BJ (cell line): ENCODE data around the gene KCNG1. TPM values are rescaled to one million over a fixed set of nuclear protein-coding genes. Genes with fewer than 3 reads are reported as not detected.

ENCODE experiments used
- CTCF ChIA-PET: fragments of 350-600 bp; formaldehyde crosslinking; extraction: SDS; loops from one replicate; lab custom pipeline; 2021; ENCODE audit warnings: antibody characterized with exemption, inconsistent platforms; lab: Yijun Ruan, JAX
- POLR2A ChIA-PET: fragments of 300-600 bp; sonication (Branson Sonifier 250); formaldehyde crosslinking; extraction: SDS; loops from one replicate; lab custom pipeline; 2021; ENCODE audit warnings: antibody characterized with exemption; lab: Charles Lee
- DNase-seq: peaks from one replicate; pipeline ENCODE4 v3.0.0-alpha.2; 2011; ENCODE audit warnings: low read depth
- H3K27me3 ChIP-seq: 2 replicates; pipeline ENCODE4 v1.6.0; 2011; ENCODE audit warnings: low read length; ENCODE audit not compliant: control insufficient read depth, insufficient read depth
- H3K36me3 ChIP-seq: 2 replicates; pipeline ENCODE4 v1.5.1; 2011; ENCODE audit warnings: low read length; ENCODE audit not compliant: control insufficient read depth, insufficient read depth
- H3K4me3 ChIP-seq: 2 replicates; pipeline ENCODE4 v1.5.1; 2011; ENCODE audit warnings: low read depth, mild to moderate bottlenecking, control low read depth, low read length
- polyA plus RNA-seq: library from polyadenylated mRNA; depleted of rRNA; stranded (reverse); fragments of >200 nt; gene quantifications from 2 replicates; pipeline ENCODE4 v1.2.3, GENCODE V29; 2011
- TF ChIP-seq, protein P1 (sequence below): IDR thresholded peaks from 2 replicates; pipeline ENCODE4 v1.5.1; 2011; ENCODE audit warnings: low read depth, mild to moderate bottlenecking, control low read depth, inconsistent platforms, low read length, moderate library complexity; ENCODE audit not compliant: insufficient read depth

KCNG1 gene
- polyA plus RNA-seq, 1 experiment, result 18.2 TPM

DNA sequence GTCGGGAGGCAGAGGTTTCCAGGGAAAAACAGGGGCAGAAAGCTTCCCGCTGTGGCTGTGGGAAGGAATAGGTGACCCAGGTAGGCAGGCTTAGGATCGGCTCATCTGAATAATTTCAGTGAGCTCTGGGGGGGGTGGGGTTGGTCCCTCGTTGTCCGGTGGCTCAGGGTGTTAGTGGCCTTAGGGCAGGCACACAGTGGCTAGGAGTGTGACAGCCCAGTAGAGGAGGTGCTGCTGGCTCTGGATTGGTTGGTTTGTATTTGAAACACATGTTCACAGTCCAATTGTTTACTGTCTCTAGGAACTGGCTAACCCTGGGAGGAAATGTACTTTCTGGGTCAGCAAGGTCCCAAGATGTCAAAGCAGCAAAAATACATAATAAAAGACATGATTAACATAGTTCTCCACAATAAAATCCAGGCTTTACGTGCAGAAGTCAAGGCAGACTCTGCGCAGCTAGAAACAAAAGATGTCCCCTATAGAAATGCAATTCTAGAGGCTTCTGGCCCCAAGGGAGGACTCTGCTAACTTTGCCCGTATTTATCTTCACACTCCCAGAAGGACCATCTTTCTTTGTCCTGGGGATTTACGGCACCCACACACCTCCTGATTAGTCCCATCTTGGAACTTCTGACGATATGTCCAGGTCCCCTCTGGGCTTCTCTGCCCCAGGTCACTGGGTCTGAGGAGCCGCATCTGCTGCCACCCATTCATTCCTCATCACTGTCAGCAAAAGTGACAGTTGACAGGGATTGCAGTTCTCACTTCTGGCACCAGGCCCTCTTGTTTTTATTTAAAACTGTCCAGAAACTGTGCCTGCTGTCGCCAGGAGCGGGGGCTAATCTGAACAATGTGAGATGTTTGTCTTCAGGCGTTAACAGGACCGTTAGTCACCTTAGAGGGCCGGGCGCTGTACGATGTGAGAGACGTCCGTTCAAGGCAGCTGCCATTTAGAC, 45.6 kb downstream of the KCNG1 start:
- Histone ChIP-seq H3K4me3 (no peak overlapping the region), H3K36me3 (no peaks in the 10 kb centered on the region), H3K27me3 (no peaks in the 10 kb centered on the region)
- CTCF ChIA-PET, result interaction anchor here (0.7 to 1.3 kb wide), 4 partner anchors 45 to 790 kb away, joined by 3 to 8 read pairs (median 3); partner anchors contain the start of gene BCAS4
- TF ChIP-seq, protein P1, sequence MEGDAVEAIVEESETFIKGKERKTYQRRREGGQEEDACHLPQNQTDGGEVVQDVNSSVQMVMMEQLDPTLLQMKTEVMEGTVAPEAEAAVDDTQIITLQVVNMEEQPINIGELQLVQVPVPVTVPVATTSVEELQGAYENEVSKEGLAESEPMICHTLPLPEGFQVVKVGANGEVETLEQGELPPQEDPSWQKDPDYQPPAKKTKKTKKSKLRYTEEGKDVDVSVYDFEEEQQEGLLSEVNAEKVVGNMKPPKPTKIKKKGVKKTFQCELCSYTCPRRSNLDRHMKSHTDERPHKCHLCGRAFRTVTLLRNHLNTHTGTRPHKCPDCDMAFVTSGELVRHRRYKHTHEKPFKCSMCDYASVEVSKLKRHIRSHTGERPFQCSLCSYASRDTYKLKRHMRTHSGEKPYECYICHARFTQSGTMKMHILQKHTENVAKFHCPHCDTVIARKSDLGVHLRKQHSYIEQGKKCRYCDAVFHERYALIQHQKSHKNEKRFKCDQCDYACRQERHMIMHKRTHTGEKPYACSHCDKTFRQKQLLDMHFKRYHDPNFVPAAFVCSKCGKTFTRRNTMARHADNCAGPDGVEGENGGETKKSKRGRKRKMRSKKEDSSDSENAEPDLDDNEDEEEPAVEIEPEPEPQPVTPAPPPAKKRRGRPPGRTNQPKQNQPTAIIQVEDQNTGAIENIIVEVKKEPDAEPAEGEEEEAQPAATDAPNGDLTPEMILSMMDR, result no peak
- POLR2A ChIA-PET, result no interaction called here
- DNase-seq, result no peak

DNA sequence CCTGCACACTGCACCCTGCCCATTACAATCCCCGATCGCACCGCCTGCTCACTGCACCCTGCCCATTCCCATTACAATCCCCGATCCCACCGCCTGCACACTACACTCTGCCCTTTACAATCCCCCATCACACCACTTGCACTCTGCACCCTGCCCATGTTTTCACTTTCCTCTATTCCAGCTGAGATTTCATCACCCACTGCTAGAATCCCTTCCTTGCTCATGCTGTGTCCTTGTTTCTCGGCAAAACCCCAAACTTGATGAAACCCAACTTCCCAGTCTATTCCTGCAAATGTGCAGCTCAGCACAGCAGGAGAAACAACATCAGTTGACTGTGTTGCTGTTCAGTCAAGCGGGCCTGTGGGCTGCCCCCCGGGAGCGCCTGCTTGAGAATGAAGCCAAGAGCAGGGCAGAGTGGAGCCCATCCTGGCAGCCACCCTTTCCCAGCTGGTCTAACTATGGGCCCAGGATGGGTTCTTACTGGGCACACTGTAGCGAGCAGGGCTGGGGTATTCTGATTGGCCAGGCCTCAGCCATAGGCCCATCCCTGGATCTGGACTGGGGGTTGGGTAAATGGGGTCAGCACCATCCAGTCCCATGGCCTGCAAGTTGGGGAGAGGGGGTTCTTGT, 47.1 kb downstream of the KCNG1 start:
- no peaks in the 10 kb centered on the region for H3K27me3 ChIP-seq
- no peak for DNase-seq
- TF ChIP-seq, protein P1, result no peak
- ChIA-PET CTCF (interaction anchor here (1.1 kb wide), 1 partner anchor 18 kb away, joined by 3 read pairs; the partner anchor contains the start of genes DPM1 and MOCS3), POLR2A (no interaction called here)
- H3K4me3 ChIP-seq, result no peak overlapping the region
- no peaks in the 10 kb centered on the region for H3K36me3 ChIP-seq

DNA sequence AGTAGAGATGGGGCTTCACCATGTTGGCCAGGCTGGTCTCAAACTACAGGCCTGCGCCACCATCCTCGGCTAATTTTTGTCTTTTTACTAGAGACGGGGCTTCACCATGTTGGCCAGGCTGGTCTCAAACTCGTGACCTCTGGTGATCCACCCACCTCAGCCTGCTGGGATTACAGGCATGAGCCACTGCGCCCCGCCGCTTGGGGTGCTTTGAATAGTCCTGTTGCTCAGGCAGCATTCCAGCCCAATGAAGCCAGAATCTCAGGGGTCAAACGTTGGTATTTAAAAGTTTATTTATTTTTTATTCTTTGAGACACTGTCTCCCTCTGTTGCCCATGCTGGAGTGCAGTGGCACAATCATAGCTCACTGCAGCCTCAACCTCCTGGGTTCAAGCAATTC, 53.0 kb downstream of the KCNG1 start:
- TF ChIP-seq, protein P1, result no peak
- no peak for DNase-seq
- Histone ChIP-seq H3K36me3 (no peaks in the 10 kb centered on the region), H3K27me3 (peaks cover 6% of the 10 kb centered on the region), H3K4me3 (no peak overlapping the region)
- ChIA-PET CTCF (interaction anchor here (0.8 kb wide), 1 partner anchor 175 kb away, joined by 3 read pairs; the partner anchor contains the start of gene BCAS4), POLR2A (no interaction called here)

DNA sequence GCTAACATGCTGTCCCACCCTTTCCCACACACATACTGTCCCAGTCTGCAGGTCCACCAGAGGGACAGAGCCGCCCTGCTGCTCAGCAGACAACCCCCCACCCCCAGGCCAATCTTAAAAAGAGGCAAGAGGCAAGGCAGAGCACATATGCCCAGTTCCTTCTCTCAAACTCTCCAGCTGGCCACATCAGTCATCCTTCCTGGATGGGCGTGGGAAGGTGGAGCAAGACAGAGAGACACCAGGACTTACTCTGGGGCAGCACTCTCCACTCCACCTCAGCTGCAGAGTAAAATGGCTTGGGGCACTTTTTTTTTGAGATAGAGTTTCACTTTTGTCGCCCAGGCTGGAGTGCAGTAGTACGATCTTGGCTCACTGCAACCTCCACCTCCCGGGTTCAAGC, 53.5 kb downstream of the KCNG1 start:
- Histone ChIP-seq H3K4me3 (no peak overlapping the region), H3K36me3 (no peaks in the 10 kb centered on the region), H3K27me3 (peaks cover 6% of the 10 kb centered on the region)
- TF ChIP-seq, protein P1, result no peak
- ChIA-PET CTCF (interaction anchor here (0.7 to 0.8 kb wide), 2 partner anchors 8 to 175 kb away, joined by 3 read pairs; partner anchors contain the start of gene BCAS4), POLR2A (no interaction called here)
- DNase-seq, result no peak

DNA sequence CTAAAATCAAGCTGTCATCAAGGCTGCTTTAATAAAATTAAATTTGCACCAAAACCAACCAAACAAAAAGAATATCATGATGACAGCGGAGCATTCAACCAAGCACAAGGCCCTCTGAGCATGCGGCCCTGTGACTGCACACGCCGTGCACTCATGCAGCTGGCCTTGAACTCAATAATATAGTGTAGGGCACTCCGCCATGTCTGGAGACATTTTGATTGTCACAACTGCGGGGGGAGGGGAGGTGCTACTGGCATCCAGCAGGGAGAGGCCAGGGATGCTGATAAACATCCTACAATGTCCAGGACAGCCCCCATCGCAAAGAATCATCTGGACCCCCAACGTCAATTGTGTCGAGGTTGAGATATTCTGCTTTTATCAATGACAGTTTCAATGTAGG, 54.6 kb downstream of the KCNG1 start:
- Histone ChIP-seq H3K4me3 (no peak overlapping the region), H3K27me3 (peaks cover 6% of the 10 kb centered on the region), H3K36me3 (no peaks in the 10 kb centered on the region)
- ChIA-PET CTCF (interaction anchor here (0.7 to 1.1 kb wide), 2 partner anchors 10 to 13 kb away, joined by 3 to 4 read pairs; partner anchors contain the start of genes DPM1 and MOCS3), POLR2A (no interaction called here)
- DNase-seq, result no peak
- TF ChIP-seq, protein P1, result no peak
